HL-60/S4 (cell line): ENCODE measurements around the gene OVCA2.
"Not testable (repeated sequence)": the region's sequence is repeated elsewhere in the genome, so short reads cannot be mapped to it uniquely, and the experiment has no call there.

Experiments
- in situ Hi-C: fragments of 300-500 bp; cut with MboI; formaldehyde crosslinking; loops from 2 replicates; pipeline ENCODE4 v1.14.3; 2022; ENCODE audit warnings: low sequenced_read_pairs

OVCA2 gene

GRCh38 chr17:2013220-2013993, 28.4 kb upstream of the OVCA2 start:
- in situ Hi-C loops: not testable (repeated sequence)

GRCh38 chr17:2013994-2014317, 27.9 kb upstream of the OVCA2 start:
- in situ Hi-C loops: no loop called here

- in situ Hi-C loops: no loop called here
Observed at GRCh38 chr17:2015314-2015713, 26.5 kb upstream of the OVCA2 start.

- in situ Hi-C loops: no loop called here
Observed at GRCh38 chr17:2016494-2016893, 25.3 kb upstream of the OVCA2 start.

GRCh38 chr17:2017274-2017941, 24.4 kb upstream of the OVCA2 start:
- in situ Hi-C loops: no loop called here

GRCh38 chr17:2018716-2019510, 22.9 kb upstream of the OVCA2 start:
- in situ Hi-C loops: no loop called here

GRCh38 chr17:2019723-2020122, 22.1 kb upstream of the OVCA2 start:
- in situ Hi-C loops: no loop called here

- in situ Hi-C loops: no loop called here
Observed at GRCh38 chr17:2020721-2021120, 21.1 kb upstream of the OVCA2 start.

GRCh38 chr17:2022647-2023240, 19.1 kb upstream of the OVCA2 start:
- in situ Hi-C loops: no loop called here

- in situ Hi-C loops: no loop called here
Observed at GRCh38 chr17:2023256-2023655, 18.6 kb upstream of the OVCA2 start.

GRCh38 chr17:2023692-2024571, 17.9 kb upstream of the OVCA2 start:
- in situ Hi-C loops: no loop called here

GRCh38 chr17:2024572-2025219, 17.1 kb upstream of the OVCA2 start:
- in situ Hi-C loops: loop anchor here (25.0 kb wide), 1 partner anchor 312 kb away; the partner anchor contains the start of genes TLCD2 and WDR81

- in situ Hi-C loops: loop anchor here (25.0 kb wide), 1 partner anchor 313 kb away; the partner anchor contains the start of genes TLCD2 and WDR81
Observed at GRCh38 chr17:2025220-2025621, 16.6 kb upstream of the OVCA2 start, which contains the start of gene RTN4RL1. RTN4RL1 (minus strand) TSS chr17:2025334; CDS start chr17:2024865, 469 bp downstream.

- in situ Hi-C loops: loop anchor here (25.0 kb wide), 1 partner anchor 313 kb away; the partner anchor contains the start of genes TLCD2 and WDR81
Observed at GRCh38 chr17:2025622-2026309, 16.1 kb upstream of the OVCA2 start.

- in situ Hi-C loops: loop anchor here (25.0 kb wide), 1 partner anchor 315 kb away; the partner anchor contains the start of genes TLCD2 and WDR81
Observed at GRCh38 chr17:2027528-2028233, 14.1 kb upstream of the OVCA2 start.

GRCh38 chr17:2028234-2028614, 13.6 kb upstream of the OVCA2 start:
- in situ Hi-C loops: loop anchor here (25.0 kb wide), 1 partner anchor 316 kb away; the partner anchor contains the start of genes TLCD2 and WDR81

GRCh38 chr17:2028737-2029136, 13.1 kb upstream of the OVCA2 start:
- in situ Hi-C loops: loop anchor here (25.0 kb wide), 1 partner anchor 316 kb away; the partner anchor contains the start of genes TLCD2 and WDR81
